AG10803 (cell line): ENCODE measurements around the gene CCDC154.
"Not testable (repeated sequence)": the region's sequence is repeated elsewhere in the genome, so short reads cannot be mapped to it uniquely, and the experiment has no call there.

Source experiments
- DNase-seq: peaks from one replicate; pipeline ENCODE4 v3.0.0; 2010; ENCODE audit warnings: low read depth
- H3K4me3 ChIP-seq: 2 replicates; pipeline ENCODE4 v1.5.1; 2011; ENCODE audit warnings: mild to moderate bottlenecking, low read length, control low read depth
- TF ChIP-seq, protein P1 (sequence below): conservative IDR thresholded peaks from 2 replicates; pipeline ENCODE4 v1.5.1; 2011; ENCODE audit warnings: mild to moderate bottlenecking, low read length, control low read depth, inconsistent platforms

The CCDC154 gene

DNA sequence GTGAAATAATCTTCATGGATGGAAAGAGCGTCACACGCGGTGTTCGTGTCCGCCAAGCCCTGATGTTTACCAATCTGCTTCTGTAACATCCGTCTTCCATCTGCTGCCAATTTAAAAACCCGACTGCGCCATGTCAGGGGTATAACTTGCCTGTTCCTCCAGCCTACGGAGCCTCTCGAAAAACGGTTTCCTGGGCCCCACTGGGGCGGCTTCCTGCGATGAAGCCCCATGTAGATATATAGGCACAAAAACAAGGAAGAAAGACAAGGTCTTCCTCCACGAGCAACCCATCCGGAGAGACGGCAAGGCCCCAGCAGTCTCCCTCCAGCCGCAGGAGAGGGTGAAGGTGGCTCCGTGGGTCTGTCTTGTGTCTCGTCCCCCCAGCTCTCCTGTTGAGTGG lies 44.3 kb upstream of the CCDC154 start, which contains the start of gene PTX4:
TSS of gene PTX4 (minus strand) at position 326 of the 400 bp plus-strand sequence. CDS start at position 291, 35 bp downstream.
- no peak within 1 kb of the TSS for H3K4me3 ChIP-seq
- TF ChIP-seq, protein P1, sequence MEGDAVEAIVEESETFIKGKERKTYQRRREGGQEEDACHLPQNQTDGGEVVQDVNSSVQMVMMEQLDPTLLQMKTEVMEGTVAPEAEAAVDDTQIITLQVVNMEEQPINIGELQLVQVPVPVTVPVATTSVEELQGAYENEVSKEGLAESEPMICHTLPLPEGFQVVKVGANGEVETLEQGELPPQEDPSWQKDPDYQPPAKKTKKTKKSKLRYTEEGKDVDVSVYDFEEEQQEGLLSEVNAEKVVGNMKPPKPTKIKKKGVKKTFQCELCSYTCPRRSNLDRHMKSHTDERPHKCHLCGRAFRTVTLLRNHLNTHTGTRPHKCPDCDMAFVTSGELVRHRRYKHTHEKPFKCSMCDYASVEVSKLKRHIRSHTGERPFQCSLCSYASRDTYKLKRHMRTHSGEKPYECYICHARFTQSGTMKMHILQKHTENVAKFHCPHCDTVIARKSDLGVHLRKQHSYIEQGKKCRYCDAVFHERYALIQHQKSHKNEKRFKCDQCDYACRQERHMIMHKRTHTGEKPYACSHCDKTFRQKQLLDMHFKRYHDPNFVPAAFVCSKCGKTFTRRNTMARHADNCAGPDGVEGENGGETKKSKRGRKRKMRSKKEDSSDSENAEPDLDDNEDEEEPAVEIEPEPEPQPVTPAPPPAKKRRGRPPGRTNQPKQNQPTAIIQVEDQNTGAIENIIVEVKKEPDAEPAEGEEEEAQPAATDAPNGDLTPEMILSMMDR = no peak
- DNase-seq = no peak

DNA sequence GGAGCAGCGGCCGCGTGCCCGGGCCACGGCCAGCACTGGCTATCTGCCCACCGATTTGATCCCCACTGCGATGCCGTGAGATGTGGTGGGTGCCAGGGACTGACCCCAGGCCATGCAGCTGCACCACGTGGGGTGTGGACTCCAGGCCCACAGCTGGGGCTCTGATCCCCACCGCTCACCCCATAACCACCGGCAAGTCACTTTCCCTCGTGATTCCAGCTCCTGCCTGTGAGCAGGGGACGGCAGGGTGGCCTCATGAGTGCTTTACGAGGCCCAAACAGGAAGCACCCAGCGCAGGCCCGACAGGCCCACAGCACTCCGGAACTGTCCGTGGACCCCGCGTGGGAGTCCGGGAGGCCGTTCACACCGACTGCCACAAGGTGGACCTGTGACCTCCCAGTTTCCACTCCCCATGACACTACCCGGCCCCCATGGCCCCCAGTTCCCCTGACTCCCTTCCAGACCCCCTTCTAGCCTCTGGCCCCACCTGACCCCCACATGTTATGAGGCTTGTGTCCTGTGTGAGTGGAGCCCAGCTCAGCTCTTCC lies 43.8 kb upstream of the CCDC154 start:
- TF ChIP-seq, protein P1 = no peak
- DNase-seq = no peak
- H3K4me3 ChIP-seq = no peak overlapping the region

DNA sequence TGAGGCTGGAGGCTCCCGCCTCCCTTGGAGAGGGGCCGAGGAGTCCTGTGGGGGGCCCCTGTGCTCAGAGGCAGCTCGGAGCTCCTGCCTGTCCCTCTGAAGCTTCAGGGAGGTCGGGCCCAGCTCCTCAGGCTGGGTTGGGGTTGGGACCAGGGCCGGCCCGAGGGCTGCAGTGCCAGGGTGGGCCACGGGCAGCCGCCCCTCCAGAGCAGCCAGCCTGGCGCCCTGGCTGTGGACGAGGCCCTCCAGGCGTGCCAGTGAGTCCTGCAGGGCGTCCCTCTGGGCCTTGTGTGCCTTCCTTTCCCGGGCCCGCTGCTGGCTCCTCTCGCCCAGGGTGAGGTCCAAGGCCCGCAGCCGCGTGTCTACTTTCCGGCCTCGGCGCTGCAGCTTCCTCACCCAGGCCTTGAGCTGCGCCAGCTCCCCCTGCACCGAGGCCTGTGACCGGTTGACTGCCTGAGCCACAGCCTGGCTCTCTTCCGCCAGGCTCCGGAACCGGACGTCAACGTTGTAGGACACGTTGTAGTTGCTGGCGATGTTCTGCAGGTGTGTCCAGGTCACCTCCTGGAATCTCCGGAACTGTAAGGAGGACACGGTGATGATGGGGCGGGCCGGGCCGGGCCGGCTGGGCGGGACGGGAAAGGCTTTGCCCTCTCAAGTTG lies 43.2 kb upstream of the CCDC154 start:
- TF ChIP-seq, protein P1 = no peak
- no peak for DNase-seq
- no peak overlapping the region for H3K4me3 ChIP-seq

DNA sequence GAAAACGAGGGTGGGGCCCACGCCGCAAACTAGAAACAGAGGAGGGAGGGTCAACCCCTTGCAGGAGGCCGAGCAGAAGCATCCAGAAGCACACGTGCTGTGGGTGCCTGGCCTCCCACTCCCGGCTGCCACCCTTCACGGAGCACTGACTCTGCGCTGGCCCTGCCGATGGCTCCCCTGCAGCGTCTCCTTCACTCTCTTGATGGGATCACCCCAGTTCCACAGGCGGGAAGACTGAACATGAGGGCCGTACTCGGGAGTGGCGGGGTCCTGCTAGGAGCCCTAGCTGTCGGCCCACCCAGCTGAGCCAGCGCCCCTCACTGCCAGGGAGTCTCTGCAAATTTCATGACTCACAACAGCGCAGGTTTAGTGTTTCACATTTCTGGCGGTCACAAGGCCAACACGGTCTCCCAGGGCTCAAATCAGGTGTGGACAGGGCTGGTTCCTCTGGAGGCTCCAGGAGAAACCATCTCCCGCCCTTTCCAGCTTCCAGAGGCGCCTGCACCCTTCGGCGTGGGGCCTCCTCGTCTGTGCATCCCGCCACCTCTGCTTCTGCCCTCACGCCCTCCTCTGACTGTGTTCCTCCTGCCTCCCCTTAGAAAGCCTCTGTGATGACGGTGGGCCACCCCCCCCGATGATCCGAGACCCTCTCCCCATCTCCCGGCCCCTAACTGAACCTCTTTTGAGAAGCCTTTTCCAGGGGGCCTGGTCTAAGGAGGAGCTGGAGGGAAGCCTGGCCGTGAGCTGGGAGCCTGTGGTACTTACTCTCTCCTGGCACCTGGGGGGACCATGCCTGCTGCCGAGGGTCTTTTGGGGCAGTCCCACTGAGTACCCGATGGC lies 42.4 kb upstream of the CCDC154 start:
- DNase-seq = no peak
- H3K4me3 ChIP-seq = no peak overlapping the region
- TF ChIP-seq, protein P1 = no peak

DNA sequence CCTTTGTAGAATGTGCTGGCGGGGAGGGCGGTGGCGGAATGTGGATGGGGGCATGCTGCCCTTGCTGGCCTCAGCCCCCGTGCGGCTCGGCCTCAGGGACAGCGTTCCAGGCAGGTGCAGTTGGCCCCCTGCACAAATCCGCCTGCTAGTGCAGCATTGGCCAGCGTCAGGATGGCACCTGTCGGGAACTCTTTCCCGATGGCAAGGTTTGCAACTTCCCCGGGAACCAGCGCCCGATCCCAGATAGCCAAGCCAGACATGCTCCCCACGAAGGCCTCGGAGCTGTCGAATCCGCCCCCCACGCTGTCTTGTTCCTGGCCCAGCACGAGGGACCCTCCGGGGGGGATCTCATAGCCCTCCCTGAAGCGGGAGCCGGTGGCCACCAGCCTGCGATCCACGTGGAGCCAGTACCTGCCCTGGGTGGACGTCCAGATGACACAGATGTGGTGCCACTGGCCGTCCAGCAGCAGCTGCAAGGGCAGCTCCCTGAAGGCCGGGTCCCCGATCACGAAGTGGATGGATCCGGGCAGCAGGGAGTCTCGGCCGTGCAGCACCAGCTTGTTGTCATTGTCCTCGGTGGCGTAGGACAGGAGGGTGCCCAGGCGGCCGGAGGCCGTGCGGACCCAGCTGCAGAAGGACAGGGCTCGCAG lies 41.6 kb upstream of the CCDC154 start:
- TF ChIP-seq, protein P1 = no peak
- DNase-seq = no peak
- no peak overlapping the region for H3K4me3 ChIP-seq

DNA sequence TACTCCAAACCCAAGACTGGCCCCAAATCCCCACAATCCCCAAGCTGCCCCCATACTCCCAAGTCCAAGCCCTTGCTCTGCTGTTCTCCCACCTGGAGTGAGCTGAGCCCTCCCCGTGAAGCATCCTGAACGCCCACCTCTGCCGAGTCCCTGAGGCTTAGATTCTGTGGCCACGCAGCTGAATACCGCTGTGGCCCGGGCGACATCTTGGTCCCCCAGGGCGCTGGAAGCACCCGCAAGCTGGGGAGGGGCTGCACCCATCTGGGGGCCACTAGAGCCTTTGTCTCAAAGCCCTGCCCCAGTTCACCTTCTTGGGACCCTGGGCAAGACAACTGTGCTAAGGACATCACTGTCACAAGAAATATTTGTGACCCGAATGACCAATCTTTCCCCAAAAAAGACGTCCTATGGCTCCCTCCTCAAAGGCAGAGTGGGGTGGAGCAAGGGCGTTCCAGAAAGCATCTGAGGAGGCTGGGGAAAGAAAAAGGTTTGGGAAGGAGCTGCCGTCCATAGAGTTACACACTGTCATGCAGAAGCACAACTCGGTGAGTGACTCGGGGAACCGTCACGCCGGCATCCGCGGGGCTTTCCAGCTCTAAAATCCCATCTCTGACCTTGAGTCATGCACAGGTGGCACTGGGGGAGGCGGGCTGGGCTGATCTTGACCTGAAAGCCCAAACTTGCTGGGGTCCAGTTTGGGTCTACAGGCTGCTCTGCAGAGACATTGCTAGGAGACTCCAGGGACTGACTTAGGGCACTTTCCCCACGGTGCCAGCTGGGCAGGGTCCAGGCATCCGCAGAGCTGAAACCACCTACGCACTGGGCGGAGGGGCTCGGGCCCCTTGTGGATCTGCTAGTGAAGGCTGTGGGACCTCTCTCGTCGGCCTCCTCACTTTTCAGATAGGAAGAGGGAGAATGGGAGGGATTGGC lies 37.8 kb upstream of the CCDC154 start:
- TF ChIP-seq, protein P1 = no peak
- no peak for DNase-seq
- no peak overlapping the region for H3K4me3 ChIP-seq

DNA sequence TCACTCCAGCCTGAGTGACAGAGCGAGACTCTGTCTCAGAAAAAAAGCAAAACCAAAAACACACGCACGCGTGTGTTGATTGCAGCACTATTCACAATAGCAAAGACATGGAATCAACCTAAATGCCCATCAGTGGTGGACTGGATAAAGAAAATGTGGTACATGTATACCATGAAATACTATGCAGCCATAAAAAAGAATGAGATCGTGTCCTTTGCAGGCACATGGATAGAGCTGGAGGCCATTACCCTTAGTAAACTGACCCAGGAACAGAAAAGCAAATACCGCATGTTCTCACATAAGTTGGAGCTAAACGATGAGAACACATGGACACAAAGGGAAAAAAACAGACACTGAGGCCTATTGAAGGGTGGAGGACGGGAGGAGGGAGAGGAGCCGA lies 34.6 kb upstream of the CCDC154 start:
- not testable (repeated sequence) for DNase-seq, H3K4me3 ChIP-seq
